GM21576 (cell line): ENCODE measurements around the gene TNRC6A.
"Not testable (repeated sequence)": the region's sequence is repeated elsewhere in the genome, so short reads cannot be mapped to it uniquely, and the experiment has no call there.

Experiments
- ATAC-seq: cut with Tn5 transposase; IDR thresholded peaks from one replicate; pipeline ENCODE4 v1.9.1; 2021; ENCODE audit warnings: mild to moderate bottlenecking, moderate library complexity; ENCODE audit not compliant: unreplicated experiment

TNRC6A gene

DNA sequence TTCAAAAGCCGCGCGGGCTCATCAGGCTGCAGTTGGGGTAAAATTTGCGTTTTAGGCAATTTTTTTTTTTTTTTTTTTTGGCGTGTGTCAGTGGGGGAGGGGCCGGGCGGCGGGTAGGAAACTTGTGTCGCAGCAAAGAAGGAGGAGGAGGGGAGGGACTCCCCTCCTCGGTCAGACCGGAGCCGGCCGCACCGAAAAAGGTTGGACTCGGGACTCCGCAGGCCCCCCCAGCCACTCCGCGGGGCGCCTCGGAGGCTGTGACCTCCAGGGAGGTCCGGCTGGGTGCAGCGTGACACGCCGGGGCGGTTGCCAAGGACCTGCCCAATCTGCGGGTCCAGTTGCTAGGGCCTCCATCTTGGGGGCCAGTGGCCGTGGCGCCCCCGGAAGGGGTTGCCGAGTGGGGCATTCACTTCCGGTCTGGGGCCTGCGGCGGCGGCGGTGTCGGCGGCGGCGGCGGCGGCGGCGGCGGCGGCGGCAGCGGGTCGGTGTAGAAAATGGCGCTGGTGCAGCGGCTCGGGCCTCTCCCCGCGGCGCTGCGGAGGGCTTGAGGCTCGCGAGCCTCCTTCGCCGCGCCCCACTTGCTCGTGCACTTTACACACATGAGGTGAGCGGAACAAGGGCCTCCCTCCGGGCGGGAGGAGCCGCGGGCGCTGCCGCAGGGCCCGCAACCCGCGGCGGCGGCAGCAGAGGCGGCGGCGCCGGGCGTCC, at the start of gene TNRC6A:
Gene TNRC6A, plus strand, starts transcription at position 409 of the 708 bp plus-strand sequence. Its CDS starts 191 bp downstream, at position 600.
- ATAC-seq: peak; percentile 80

DNA sequence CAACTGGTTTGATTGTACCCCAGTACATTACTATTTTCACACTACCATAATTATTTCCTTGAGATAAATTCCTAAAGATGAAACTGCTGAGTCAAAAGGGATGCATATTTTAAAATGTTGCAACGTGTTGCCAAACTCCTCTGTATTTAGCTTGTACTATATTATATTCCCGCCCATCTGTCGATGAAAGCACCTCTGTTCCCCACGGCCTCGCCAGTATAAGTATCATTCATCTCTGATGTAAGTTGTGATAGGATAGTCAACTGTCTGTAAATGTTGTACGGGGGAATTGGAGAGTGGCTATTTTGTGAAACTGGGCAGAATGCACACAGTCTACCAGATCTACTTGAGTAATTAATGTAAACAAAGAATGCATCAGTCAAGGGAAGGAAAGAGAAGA, 47.7 kb upstream of the TNRC6A start:
- ATAC-seq: no peak

DNA sequence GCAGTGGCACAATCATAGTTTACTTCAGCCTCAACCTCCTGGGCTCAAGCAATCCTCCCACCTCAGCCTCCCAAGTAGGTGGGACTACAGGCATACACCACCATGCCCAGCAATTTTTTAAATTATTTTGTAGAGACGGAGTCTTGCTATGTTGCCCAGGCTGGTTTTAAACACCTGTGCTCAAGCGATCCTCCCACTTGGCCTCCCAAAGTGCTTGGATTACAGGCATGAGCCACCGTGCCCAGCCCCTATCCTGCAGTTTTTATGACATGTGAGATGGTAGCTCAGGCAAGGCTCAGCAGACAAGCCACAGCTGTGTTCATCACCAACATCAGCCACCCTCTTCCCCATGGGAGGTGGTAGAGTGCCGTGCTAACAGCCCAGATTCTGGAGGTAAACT, 46.2 kb upstream of the TNRC6A start:
- ATAC-seq: no peak

DNA sequence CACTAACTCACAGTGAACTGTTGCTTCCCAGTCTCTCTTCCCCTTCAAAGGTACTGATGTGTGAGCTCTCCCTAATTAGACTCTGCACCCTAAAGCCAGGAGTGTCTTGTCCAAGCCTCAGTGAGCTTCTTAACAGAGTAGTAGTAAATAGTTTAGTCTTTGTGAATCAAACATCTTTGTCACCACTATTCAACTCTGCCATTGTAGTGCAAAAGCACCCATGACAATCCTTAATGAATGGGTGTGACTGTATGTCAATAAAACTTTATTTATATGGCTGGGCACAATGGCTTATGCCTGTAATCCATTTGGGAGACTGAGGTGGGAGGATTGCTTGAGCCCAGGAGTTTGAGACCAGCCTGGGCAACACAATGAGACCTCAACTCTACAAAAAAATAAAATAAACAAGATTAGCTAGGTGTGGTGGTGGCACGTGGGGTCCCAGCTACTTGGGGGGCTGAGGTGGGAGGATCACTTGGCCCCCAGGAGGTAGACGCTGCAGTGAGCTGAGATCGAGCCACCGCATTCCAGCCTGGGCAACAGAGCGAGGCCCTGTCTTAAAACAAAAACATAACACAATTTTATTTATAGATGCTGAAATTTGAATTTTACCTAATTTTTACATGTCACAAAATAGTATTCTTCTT, 45.5 kb upstream of the TNRC6A start:
- no peak for ATAC-seq

DNA sequence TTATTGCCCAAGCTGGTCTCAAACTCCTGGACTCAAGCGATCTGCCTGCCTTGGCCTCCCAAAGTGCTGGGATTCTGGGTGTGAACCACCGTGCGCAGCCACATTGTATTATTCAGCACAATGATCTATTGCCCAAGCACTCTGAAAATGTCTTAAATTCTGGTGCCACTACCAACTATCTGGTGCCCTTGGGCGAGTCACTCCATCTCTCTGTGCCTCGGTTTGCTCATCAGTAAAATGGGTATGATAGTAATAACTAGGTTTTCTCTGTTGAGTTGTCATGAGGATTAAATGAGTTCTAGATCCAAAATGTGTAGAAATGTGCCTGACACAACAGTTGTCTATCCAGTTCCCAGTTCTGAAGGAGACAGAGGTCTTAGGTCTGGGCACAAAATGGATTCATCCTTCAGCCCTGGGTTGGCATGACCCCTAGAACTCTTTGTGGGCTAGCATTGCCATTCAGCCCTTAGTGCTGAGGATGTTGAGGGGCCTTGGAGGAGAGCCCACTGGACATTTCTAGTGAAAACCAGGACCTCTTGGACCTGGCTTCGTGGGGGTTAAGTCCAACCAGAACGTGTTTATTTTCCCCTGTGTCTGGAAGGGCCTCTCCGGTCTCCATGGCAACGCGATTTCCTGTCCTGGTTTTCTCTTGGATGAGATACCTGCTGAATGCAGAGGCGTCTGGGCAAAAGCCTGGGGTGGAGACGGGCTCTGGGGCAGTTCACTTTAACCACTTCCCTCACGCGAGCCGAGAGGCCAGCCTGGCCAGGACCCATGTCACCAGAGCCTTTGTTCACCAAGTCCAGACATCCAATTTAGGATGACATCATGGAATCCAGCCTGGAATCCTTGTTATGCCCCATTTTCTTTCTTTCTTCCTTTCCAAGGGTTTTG, 43.7 kb upstream of the TNRC6A start:
- ATAC-seq: no peak

DNA sequence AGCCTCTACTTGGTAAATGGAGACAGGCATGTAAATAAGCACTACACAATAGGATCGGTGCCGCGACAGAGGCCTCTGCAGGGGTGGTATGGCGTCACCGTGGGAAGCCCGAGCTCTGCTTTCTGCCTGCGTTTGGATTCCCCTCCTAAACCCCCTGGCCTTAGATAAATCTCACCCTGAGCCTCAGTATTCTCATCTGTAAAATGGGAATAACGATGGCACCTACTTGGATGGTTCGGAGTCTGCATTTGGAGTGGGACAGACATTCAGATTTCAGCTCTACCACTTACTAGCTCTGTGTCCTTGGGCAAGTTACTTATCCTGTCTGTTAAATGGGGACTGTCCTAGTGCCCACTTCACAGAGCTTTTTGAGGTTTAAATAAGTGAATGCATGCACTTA, 42.8 kb upstream of the TNRC6A start:
- no peak for ATAC-seq

DNA sequence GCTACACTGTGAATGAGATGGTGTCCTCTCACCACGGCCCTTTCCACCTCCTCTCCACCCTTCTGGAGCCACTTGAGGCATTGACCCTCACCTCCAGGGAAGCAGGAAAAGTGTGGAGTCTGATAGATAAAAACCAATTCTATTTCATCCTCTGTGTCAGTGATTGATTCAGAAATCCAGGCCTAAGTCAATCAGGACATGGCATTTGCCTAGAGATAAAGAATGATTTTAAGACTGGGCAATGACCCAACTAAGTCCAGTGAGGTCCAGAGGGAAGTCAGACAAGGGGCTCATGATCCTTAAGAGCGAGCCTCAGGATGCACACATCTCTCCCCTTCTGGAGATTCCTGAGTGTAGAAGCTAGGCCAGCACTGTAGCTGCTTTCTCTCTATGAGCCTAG, 41.1 kb upstream of the TNRC6A start:
- no peak for ATAC-seq

DNA sequence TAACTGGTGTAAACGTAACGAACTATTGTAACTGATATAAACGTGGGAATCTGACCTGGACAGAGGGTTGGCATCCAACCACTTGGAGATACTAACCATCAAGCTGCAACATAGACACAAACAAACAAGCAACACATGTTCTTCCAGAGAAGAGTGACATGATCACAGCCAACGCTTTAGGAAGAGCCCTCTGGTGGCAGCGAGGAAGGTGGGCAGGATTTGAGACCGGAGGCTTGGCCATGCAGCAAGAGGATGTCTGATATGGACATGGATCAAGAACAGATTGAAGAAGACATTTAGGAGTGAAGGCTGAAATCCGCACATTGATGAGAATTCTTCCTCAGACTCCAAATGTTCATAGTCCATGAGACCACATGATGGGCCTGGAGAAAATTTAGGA, 40.3 kb upstream of the TNRC6A start:
- ATAC-seq: no peak

DNA sequence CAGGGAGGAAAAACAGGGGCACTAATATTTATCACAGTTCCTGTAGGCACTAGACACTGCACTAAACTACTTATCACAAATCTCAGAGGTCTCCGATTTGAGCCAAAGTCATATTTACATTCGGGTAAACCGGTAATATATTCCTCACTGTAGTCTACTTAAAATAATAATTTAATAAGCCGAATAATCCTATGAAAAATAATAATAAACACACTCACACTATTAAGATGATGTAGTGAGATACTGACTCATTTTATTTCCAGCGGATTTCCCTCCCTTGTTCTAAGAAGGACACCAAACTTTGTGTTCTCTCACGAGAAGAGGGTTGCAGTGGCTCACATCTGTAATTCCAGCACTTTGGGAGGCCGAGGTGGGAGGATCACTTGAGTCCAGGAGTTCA, 36.6 kb upstream of the TNRC6A start:
- no peak for ATAC-seq

DNA sequence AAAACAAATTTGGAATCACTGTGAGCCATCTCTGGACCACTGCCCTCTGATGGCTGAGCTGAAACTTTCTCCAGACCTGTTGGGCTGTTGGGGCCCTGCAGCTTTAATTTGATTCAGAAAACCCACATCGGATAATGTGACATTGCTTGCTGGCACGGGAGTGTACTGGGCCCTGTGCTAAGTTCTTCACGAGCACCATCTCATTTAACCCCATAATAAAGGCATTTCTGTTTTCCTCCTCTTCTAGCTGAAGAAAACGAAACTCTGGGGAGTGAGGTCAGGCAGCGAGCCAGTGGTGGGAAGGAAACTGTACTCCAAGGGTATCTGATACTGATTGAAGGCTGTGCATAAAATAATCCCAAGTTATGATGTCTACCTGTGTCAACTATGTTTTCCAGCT, 34.5 kb upstream of the TNRC6A start:
- no peak for ATAC-seq

DNA sequence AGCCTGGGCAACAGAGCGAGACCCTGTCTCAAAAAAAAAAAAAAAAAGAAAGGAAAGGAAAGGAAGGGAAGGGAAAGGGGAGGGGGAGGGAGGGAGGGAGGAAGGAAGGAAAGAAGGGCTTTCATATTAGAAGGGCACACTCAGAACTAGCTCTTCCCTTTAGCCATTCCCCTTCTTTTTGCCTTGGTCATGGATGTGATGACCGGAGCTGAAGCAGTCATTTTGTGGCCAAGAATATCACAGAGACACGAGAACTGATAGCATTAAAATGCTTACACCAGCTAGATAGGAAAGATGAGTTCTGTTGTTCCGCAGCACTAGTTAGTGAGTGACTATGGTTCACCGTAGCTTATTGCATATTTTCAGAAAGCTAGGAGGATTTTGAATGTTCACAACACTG, 32.8 kb upstream of the TNRC6A start:
- ATAC-seq: no peak

DNA sequence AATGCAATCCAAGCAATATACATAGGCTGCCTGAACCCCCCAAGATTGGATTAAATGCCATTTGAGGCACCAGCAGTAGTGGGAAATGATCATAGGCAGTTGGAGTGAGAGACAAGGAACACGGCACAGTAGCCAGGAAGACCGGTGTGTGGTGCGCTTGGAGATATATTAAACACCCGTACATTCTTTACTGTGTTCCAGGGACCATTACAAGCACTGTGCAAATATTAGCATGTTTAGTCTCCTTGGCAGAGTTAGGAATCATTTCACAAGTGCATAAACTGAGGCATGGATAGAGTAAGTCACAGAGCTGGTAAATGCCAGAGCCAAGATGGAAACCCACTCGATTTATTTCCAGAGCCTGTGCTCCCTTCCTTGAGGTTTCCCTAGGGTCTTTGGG, 31.1 kb upstream of the TNRC6A start:
- ATAC-seq: no peak

DNA sequence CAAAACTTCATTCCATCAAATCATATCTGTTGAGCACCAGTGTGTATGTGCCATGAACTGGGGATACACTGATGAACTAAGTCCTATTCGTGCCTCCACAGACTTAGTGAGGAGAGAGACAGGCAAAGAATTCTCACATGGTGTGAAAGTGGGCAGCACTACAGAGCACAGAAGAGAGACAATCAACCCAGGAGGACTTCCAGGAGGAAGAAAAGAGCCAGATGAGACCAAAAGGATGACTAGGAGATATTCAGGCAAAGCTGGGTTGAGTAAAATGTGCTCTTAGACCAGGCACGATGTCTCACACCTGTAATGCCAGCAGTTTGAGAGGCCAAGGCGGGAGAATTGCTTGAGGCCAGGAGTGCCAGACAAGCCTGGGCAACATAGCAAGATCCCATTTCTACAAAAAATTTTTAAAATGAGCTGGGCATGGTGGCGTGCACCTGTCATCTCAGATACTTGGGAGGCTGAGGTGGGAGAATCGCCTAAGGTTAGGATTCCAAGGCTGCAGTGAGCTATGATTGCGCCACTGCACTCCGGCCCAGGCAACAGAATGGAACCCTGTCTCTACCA, 30.2 kb upstream of the TNRC6A start:
- ATAC-seq: no peak

DNA sequence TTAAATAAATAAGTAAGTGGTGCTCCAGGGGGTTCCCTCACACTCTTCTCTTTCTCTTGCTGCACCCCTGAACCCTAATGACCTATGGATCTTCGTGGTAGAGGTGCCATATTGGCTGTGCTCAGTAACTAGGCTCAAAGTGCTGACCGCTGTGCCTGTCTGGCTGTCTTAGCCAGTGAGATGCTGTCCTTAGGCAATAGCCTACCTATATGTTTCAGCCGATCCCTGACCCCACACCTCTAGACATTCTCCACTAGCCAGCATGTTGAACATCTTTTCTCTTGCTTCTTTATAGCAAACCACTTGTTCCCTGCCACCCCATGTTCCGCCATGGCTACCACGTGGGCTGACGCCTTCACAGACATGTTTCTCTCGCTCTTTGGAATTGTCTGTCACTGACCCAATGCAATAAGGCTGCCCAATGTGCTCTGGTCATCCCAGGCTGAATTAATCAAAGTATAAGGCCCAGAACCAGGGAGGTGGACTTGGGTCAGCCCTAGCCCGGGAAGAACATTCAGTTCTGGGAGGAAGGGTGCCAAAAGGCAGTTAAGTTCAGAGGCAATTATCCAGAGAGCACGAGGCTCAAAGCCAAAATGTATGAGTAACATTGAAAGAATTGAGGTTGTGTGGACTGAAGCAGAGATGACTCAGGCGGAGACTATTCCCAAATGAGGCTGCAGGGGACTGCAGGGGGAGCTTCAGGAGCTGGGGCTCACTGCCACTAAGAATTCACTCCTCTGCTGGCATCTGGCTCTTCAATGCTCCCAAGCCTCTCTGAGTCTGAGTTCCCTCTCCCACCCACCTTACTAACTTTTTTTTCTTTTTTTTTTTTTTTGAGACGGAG, 28.7 kb upstream of the TNRC6A start:
- ATAC-seq: no peak

DNA sequence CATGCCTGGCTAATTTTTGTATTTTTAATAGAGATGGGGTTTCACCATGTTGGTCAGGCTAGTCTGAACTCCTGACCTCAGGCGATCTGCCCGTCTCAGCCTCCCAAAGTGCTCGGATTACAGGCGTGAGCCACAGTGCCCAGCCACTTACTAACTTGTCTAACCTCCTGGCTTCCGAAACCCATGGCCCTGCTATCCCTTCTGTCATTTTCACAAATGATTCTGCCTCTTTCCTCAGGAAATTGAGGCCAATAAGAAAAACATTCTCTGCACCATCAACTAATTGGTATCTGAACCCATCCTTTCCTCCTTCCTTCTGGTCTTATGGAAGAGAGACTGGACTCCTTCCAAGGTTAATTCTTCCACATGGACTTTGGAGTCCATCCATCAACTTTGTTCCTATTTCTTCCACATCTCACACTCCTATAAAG, 27.9 kb upstream of the TNRC6A start:
- no peak for ATAC-seq

DNA sequence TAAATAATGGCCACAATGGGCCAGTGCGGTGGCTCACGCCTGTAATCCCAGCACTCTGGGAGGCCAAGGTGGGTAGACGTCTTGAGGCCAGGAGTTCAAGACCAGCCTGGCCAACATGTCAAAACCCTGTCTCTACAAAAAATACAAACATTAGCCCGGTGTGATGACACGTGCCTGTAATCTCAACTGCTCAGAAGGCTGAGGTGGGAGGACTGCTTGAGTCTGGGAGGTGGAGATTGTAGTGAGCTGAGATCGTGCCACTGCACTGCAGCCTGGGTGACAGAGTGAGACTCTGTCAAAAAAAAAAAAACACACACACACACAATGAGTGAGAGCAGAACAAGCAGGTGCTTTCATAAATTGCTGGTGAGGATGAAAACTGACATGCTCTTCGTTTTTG, 21.7 kb upstream of the TNRC6A start:
- not testable (repeated sequence) for ATAC-seq

DNA sequence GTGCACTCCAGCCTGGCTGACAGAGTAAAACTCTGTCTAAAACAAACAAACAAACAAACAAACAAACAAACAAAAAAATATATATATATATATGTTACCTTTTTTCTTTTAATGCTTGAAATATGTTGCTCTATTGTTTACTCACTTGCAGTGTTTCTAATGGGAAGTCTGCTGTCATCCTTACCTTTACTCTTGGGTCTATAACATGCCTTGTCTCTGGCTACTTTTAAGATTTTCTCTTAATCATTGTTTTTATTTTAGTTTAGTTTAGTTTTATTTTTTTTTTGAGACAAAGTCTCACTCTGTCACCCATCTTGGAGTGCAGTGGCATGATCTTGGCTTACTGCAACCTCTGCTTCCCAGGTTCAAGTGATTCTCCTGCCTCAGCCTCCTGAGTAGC, 16.1 kb upstream of the TNRC6A start:
- no peak for ATAC-seq

DNA sequence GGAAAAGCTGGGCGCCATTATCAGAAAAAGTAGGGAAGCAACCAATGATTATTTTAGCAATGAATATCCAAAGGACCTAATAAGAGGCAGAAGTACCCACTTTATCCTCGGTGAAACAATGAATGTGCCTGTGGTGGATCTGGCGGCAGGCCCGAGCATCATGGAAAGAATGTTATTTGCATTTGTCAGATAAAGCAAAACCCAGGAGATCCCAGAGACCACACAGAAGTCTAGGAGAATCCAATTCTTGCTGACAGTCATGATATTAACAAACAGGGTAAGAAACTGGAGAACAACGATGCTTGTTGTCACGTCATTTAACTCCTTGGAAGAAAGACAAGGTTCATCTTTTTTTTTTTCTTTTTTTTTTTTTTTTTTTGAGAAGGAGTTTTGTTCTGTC, 12.0 kb upstream of the TNRC6A start:
- ATAC-seq: no peak

DNA sequence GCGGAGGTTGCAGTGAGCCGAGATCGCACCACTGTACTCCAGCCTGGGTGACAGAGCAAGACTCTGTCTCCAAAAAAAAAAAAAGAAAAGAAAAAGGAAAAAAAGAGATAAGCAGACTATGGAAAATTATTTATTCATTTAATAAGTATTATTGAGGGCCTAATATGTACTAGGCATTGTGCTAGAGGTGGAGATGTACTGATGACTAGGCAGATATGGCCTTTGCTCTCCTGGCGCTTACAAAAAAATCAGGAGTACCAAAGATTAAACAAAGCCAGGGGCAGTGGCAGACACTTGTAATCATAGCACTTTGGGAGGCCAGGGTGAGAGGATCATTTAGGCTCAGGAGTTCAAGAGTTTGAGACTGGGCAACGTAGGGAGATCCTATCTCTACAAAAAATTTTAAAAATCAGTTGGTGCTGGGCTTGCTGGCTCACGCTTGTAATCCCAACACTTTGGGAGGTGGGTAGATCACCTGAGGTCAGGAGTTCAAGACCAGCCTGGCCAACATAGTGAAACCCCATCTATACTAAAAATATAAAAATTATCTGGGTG, 10.4 kb upstream of the TNRC6A start:
- no peak for ATAC-seq

DNA sequence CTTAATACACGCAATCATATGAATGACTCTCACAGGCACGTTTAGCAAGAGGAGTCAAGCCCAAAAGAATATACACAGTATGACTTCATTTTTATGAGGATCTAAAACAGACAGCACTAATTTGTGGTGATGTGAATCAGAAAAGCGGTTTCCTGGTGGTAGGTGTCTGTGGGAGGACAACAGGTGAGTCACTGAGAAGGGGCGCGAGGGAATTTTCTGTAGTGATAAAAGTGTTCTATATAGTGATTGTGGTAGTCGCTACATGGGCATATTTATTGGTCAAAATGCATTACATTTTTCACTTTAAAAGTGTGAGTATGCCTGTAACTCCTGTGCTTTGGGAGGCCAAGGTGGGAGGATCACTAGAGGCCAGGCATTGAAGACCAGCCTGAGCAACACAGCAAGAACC, 7.6 kb upstream of the TNRC6A start:
- no peak for ATAC-seq
